H1 (cell line): ENCODE data around the gene KSR2. TPM values are rescaled to one million over a fixed set of nuclear protein-coding genes. Genes with fewer than 3 reads are reported as not detected.

Source experiments
- CTCF ChIA-PET: fragments of 300-600 bp; sonication (Branson Sonifier 250); formaldehyde crosslinking; loops from one replicate; lab custom pipeline; 2021; ENCODE audit not compliant: partially characterized antibody; lab: Charles Lee
- POLR2A ChIA-PET: fragments of 300-600 bp; sonication (Branson Sonifier 250); formaldehyde crosslinking; loops from one replicate; lab custom pipeline; 2021; ENCODE audit warnings: inconsistent platforms; ENCODE audit not compliant: partially characterized antibody; lab: Charles Lee
- DNase-seq, 2 experiments: peaks; one replicate each; pipeline versions ENCODE4 v3.0.0 to v3.0.0-alpha.2; 2010 to 2022; ENCODE audit warnings: low spot score in 2 of 2, low read depth in 1 of 2, mixed read lengths in 1 of 2
- FAIRE-seq: peaks from 2 replicates; lab custom pipeline; 2011; peaks lifted over from hg19 to GRCh38; lab: Jason Lieb, UNC
- H2AFZ ChIP-seq: 2 replicates; pipeline ENCODE4 v1.8.1; 2012; ENCODE audit warnings: low read length, inconsistent platforms
- H2AK5ac ChIP-seq: 2 replicates; pipeline ENCODE4 v1.6.1; 2013; ENCODE audit warnings: low read depth, low read length
- H2BK120ac ChIP-seq: replicated peaks from 2 replicates; pipeline ENCODE3; 2013; ENCODE audit warnings: low read depth, low read length, inconsistent platforms
- H2BK12ac ChIP-seq: 2 replicates; pipeline ENCODE4 v1.6.1; 2013; ENCODE audit warnings: low read depth, low read length
- H2BK15ac ChIP-seq: 2 replicates; pipeline ENCODE4 v1.6.1; 2013; ENCODE audit warnings: low read length
- H2BK20ac ChIP-seq: 2 replicates; pipeline ENCODE4 v1.6.1; 2013; ENCODE audit warnings: low read length
- H2BK5ac ChIP-seq: 2 replicates; pipeline ENCODE4 v1.6.1; 2013; ENCODE audit warnings: low read depth, low read length
- H3K14ac ChIP-seq: 2 replicates; pipeline ENCODE4 v1.6.1; 2013; ENCODE audit warnings: inconsistent platforms; ENCODE audit not compliant: insufficient read length
- H3K18ac ChIP-seq: 2 replicates; pipeline ENCODE4 v1.6.1; 2013; ENCODE audit warnings: low read length; ENCODE audit errors: extremely low read depth
- H3K23ac ChIP-seq: 2 replicates; pipeline ENCODE4 v1.6.1; 2013; ENCODE audit warnings: inconsistent platforms; ENCODE audit not compliant: insufficient read length
- H3K23me2 ChIP-seq: 2 replicates; pipeline ENCODE4 v1.6.1; 2013; ENCODE audit warnings: low read depth, low read length
- H3K27ac ChIP-seq: 2 replicates; pipeline ENCODE4 v1.6.1; 2011; ENCODE audit warnings: low read depth, low read length, inconsistent platforms
- H3K27me3 ChIP-seq, 4 experiments: replicated peaks in 1 of 4; 1 replicate in 1 of 4; 2 replicates in 3 of 4; pipeline versions ENCODE4 v1.6.1 to v1.8.1; 2011 to 2013; ENCODE audit warnings: low read length in 3 of 4, mild to moderate bottlenecking in 3 of 4, inconsistent platforms in 2 of 4, mixed read lengths in 2 of 4, moderate library complexity in 1 of 4; ENCODE audit not compliant: control insufficient read depth in 3 of 4, insufficient read depth in 3 of 4; ENCODE audit errors: extremely low read depth in 1 of 4
- H3K36me3 ChIP-seq, 4 experiments: 2 replicates each; pipeline versions ENCODE4 v1.6.1 to v1.8.1; 2011 to 2013; ENCODE audit warnings: mild to moderate bottlenecking in 4 of 4, low read length in 3 of 4, moderate library complexity in 2 of 4, control low read depth in 1 of 4, inconsistent platforms in 1 of 4; ENCODE audit not compliant: insufficient read depth in 4 of 4, control insufficient read depth in 2 of 4
- H3K4ac ChIP-seq: replicated peaks from 2 replicates; pipeline ENCODE3; 2013; ENCODE audit warnings: low read length, low read depth, mixed read lengths, inconsistent platforms; ENCODE audit not compliant: insufficient read length
- H3K4me1 ChIP-seq, 4 experiments: replicated peaks in 1 of 4; 1 replicate in 1 of 4; 2 replicates in 3 of 4; pipeline versions ENCODE4 v1.6.1 to v1.8.1; 2011 to 2013; ENCODE audit warnings: low read length in 3 of 4, inconsistent platforms in 2 of 4, mixed read lengths in 1 of 4; ENCODE audit not compliant: insufficient read depth in 4 of 4, control insufficient read depth in 3 of 4
- H3K4me2 ChIP-seq, 2 experiments: 2 replicates each; pipeline versions ENCODE4 v1.6.1 to v1.8.1; 2011 to 2013; ENCODE audit warnings: low read depth in 2 of 2, low read length in 2 of 2, control low read depth in 1 of 2, inconsistent platforms in 1 of 2, mild to moderate bottlenecking in 1 of 2; ENCODE audit not compliant: insufficient read depth in 1 of 2
- H3K4me3 ChIP-seq, 4 experiments: fragments of 200-600, 300-600 bp in 1 of 4; sonication (generic), shearing (Covaris generic), sonication (Bioruptor Twin) in 1 of 4; 2 replicates each; pipeline versions ENCODE4 v1.5.1 to v1.8.1; 2011 to 2016; ENCODE audit warnings: low read length in 4 of 4, low read depth in 3 of 4, control low read depth in 2 of 4, inconsistent platforms in 2 of 4, mild to moderate bottlenecking in 2 of 4, mixed read lengths in 1 of 4, moderate library complexity in 1 of 4; ENCODE audit not compliant: insufficient read depth in 2 of 4; ENCODE audit errors: extremely low read depth in 1 of 4
- H3K56ac ChIP-seq: replicated peaks from 2 replicates; pipeline ENCODE3; 2013; ENCODE audit warnings: low read depth, mild to moderate bottlenecking, mixed read lengths, low read length, inconsistent platforms; ENCODE audit not compliant: insufficient read length
- H3K79me1 ChIP-seq: 2 replicates; pipeline ENCODE4 v1.6.1; 2013; ENCODE audit warnings: low read depth, low read length, control low read depth
- H3K79me2 ChIP-seq, 2 experiments: 2 replicates each; pipeline versions ENCODE4 v1.6.1 to v1.8.1; 2012 to 2013; ENCODE audit warnings: low read length in 2 of 2, mild to moderate bottlenecking in 2 of 2, inconsistent platforms in 1 of 2; ENCODE audit not compliant: insufficient read depth in 2 of 2, control insufficient read depth in 1 of 2
- H3K9ac ChIP-seq, 4 experiments: replicated peaks in 1 of 4; 1 replicate in 1 of 4; 2 replicates in 3 of 4; pipeline versions ENCODE4 v1.6.1 to v1.8.1; 2011 to 2013; ENCODE audit warnings: low read depth in 3 of 4, low read length in 3 of 4, control low read depth in 2 of 4, mild to moderate bottlenecking in 2 of 4, moderate library complexity in 2 of 4, inconsistent platforms in 1 of 4; ENCODE audit errors: extremely low read depth in 1 of 4
- H3K9me3 ChIP-seq, 2 experiments: 2 replicates each; pipeline versions ENCODE4 v1.6.1 to v1.8.1; 2012 to 2013; ENCODE audit warnings: mild to moderate bottlenecking in 2 of 2, moderate library complexity in 2 of 2, control low read depth in 1 of 2, inconsistent platforms in 1 of 2, low read depth in 1 of 2, low read length in 1 of 2, mixed read lengths in 1 of 2; ENCODE audit not compliant: insufficient read depth in 2 of 2
- H4K20me1 ChIP-seq, 2 experiments: replicated peaks in 1 of 2; 2 replicates each; pipeline versions ENCODE3 to v1.8.1; 2011 to 2013; ENCODE audit warnings: inconsistent platforms in 2 of 2, low read length in 2 of 2, mild to moderate bottlenecking in 1 of 2; ENCODE audit not compliant: insufficient read depth in 2 of 2, control insufficient read depth in 1 of 2
- H4K5ac ChIP-seq: 2 replicates; pipeline ENCODE4 v1.6.1; 2013; ENCODE audit warnings: low read length, low read depth, mixed read lengths, inconsistent platforms; ENCODE audit not compliant: insufficient read length
- H4K8ac ChIP-seq: 2 replicates; pipeline ENCODE4 v1.8.0; 2013; ENCODE audit warnings: mild to moderate bottlenecking, moderate library complexity, low read length, inconsistent platforms; ENCODE audit not compliant: insufficient read depth; ENCODE audit errors: extremely low read depth
- H4K91ac ChIP-seq: replicated peaks from 2 replicates; pipeline ENCODE3; 2013; ENCODE audit warnings: low read length, mixed read lengths, inconsistent platforms; ENCODE audit not compliant: insufficient read length
- CBX8 ChIP-seq: fragments of 300-800, 300-1000 bp; sonication (generic); IDR thresholded peaks from 2 replicates; pipeline ENCODE4 v1.7.1; 2016; ENCODE audit warnings: low read depth, low read length, borderline replicate concordance
- CEBPB ChIP-seq: IDR thresholded peaks from 2 replicates; pipeline ENCODE4 v1.6.1; 2012; ENCODE audit warnings: low read depth, low read length
- EP300 ChIP-seq, 2 experiments: IDR thresholded peaks; 1 replicate in 1 of 2; 2 replicates in 1 of 2; pipeline ENCODE4 v1.6.1; 2011 to 2012; ENCODE audit warnings: low read depth in 2 of 2, low read length in 2 of 2, mild to moderate bottlenecking in 2 of 2, borderline replicate concordance in 1 of 2, inconsistent platforms in 1 of 2, moderate library complexity in 1 of 2
- HDAC6 ChIP-seq: IDR thresholded peaks from one replicate; pipeline ENCODE4 v1.7.1; 2012; ENCODE audit warnings: low read depth, mild to moderate bottlenecking, inconsistent platforms, low read length, moderate library complexity
- RBBP5 ChIP-seq: IDR thresholded peaks from 2 replicates; pipeline ENCODE4 v1.7.1; 2012; ENCODE audit warnings: low read depth, mild to moderate bottlenecking, inconsistent platforms, low read length, moderate library complexity, borderline replicate concordance
- SP4 ChIP-seq: IDR thresholded peaks from 2 replicates; pipeline ENCODE4 v1.6.1; 2012; ENCODE audit warnings: low read length, inconsistent platforms
- WGBS, 2 experiments: shearing (Covaris generic) in 1 of 2; methylation state at CpG; one replicate each; pipeline versions ENCODE4 v1.1.6 to v1.1.7; 2013 to 2015; ENCODE audit warnings: low lambda C conversion rate in 2 of 2, mixed read lengths in 2 of 2, inconsistent platforms in 1 of 2, low coverage in 1 of 2, missing lambda C conversion rate in 1 of 2; ENCODE audit not compliant: insufficient replicate concordance in 2 of 2, insufficient coverage in 1 of 2, insufficient read length in 1 of 2; ENCODE audit errors: extremely low coverage in 1 of 2, missing lambda C conversion rate in 1 of 2; 5-methylcytosine and 5-hydroxymethylcytosine counted together
- polyA plus RNA-seq, 7 experiments: library from polyadenylated mRNA; depleted of rRNA in 3 of 7; stranded (reverse) in 5 of 7; unstranded in 2 of 7; fragments of >200 nt in 5 of 7; fragments of 200-250 nt in 2 of 7; gene quantifications; 1 replicate in 5 of 7; 2 replicates in 1 of 7; 4 replicates in 1 of 7; pipeline versions ENCODE4 v1.2.1 to v1.2.3, GENCODE V29; 2011 to 2013; ENCODE audit warnings: missing spikeins in 2 of 7, mixed read lengths in 2 of 7
- total RNA-seq: library from RNA; stranded (reverse); fragmentation: NEBNext Ultra II Directional; extraction: Animal tissue kit (Norgen Biotek cat#: 25700); gene quantifications from 2 replicates; pipeline ENCODE4 v1.2.1, GENCODE V29; 2021
- TF ChIP-seq, protein P1 (sequence below), 3 experiments: IDR thresholded peaks; 1 replicate in 2 of 3; 2 replicates in 1 of 3; pipeline versions ENCODE4 v1.5.1 to v1.6.1; 2011; ENCODE audit warnings: low read length in 3 of 3, mild to moderate bottlenecking in 3 of 3, inconsistent platforms in 2 of 3, low read depth in 1 of 3, moderate library complexity in 1 of 3; ENCODE audit not compliant: insufficient read depth in 1 of 3; ENCODE audit errors: control extremely low read depth in 1 of 3

The KSR2 gene
- total and polyA plus RNA-seq, 2 of the 8 experiments (the other 6 are each of a cell fraction or from before 2014, with no cell fraction given): 0.74 to 2.2 TPM

DNA sequence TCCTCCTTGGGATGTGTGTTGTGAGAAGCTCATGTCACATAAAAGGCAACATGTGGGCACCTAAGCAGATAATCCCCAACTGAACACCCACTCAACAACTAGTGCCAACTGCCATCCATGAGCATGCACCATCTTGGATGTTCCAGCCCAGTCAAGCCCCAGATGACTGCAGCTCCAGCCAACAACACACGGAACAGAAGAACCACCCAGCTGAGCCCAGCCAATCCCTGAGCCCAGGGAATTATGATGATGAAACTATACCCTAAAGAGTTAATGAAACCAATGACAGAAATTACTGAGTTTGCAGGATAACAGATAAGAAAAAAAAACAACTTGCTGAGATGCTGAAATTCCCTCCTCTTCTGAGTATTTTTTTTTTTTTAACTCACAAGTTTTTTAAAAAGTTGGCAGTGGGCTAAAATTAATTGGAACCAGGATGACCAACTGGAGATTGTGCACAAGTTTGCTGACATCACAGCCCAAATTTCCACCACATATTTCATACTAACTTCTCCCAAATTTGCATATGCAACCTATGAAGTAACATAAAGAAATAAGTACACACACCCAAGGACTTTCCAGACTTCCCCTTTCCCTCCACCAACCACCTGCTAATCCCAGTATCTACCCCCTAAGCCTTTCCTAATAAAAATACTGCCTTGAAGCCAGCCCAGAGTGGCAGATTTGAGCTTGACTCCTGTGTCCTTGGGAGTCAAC lies 124.5 kb downstream of the KSR2 start:
- H3K27me3 ChIP-seq: no peaks in the 10 kb centered on the region

More for the DNA sequence above, 124.5 kb downstream of the KSR2 start:
- ChIA-PET POLR2A (no interaction called here), CTCF (interaction anchor here (0.7 to 8.4 kb wide), 7 partner anchors 9 to 619 kb away, joined by 3 to 68 read pairs (median 3); no protein-coding TSS in a partner anchor)
- Histone ChIP-seq H2BK120ac (no peak overlapping the region), H3K79me1 (no peaks in the 10 kb centered on the region), H3K23ac (no peak overlapping the region), H3K14ac (no peak overlapping the region), H3K36me3 (peaks cover 0 to 6% (median 1%) of the 10 kb centered on the region in 4 experiments; a peak in 1 of 8 replicates), H3K9me3 (peaks cover 10 to 12% of the 10 kb centered on the region in 2 experiments), H3K4me1 (peaks cover 0 to 16% (median 3%) of the 10 kb centered on the region in 4 experiments; a peak in 5 of 7 replicates), H2BK5ac (no peak overlapping the region), H3K23me2 (peaks cover 2% of the 10 kb centered on the region; the same call in 1 of the 2 replicates), H4K8ac (no peak overlapping the region), H2AFZ (no peak overlapping the region), H2AK5ac (no peak overlapping the region), H2BK20ac (no peak overlapping the region), H4K20me1 (no peaks in the 10 kb centered on the region), H3K56ac (no peak overlapping the region), H3K4me3 (no peak overlapping the region), H3K4ac (no peak overlapping the region), H2BK12ac (no peak overlapping the region), H2BK15ac (no peak overlapping the region), H4K91ac (no peak overlapping the region), H3K79me2 (no peaks in the 10 kb centered on the region), H3K9ac (no peak overlapping the region), H3K4me2 (no peak overlapping the region), H3K27ac (no peak overlapping the region), H3K18ac (no peak overlapping the region), H4K5ac (no peak overlapping the region)
- TF ChIP-seq EP300 (IDR thresholded peaks at IDR 0.05; ENCODE audit: borderline replicate concordance in 1 of 2, low read depth in 2 of 2, low read length in 2 of 2) (no peak), SP4 (no peak), RBBP5 (no peak), CEBPB (no peak), CBX8 (no peak), HDAC6 (no peak)
- TF ChIP-seq, protein P1, sequence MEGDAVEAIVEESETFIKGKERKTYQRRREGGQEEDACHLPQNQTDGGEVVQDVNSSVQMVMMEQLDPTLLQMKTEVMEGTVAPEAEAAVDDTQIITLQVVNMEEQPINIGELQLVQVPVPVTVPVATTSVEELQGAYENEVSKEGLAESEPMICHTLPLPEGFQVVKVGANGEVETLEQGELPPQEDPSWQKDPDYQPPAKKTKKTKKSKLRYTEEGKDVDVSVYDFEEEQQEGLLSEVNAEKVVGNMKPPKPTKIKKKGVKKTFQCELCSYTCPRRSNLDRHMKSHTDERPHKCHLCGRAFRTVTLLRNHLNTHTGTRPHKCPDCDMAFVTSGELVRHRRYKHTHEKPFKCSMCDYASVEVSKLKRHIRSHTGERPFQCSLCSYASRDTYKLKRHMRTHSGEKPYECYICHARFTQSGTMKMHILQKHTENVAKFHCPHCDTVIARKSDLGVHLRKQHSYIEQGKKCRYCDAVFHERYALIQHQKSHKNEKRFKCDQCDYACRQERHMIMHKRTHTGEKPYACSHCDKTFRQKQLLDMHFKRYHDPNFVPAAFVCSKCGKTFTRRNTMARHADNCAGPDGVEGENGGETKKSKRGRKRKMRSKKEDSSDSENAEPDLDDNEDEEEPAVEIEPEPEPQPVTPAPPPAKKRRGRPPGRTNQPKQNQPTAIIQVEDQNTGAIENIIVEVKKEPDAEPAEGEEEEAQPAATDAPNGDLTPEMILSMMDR (IDR thresholded peaks at IDR 0.05; ENCODE audit: control extremely low read depth in 1 of 3, insufficient read depth in 1 of 3, low read depth in 1 of 3, low read length in 3 of 3): no peak
- WGBS, 2 experiments: 90% methylated on average over 1 of the region's 1 CpG; no CpG with 5 or more reads in 1 of the 2 experiments
- DNase-seq: no peak
- no peak for FAIRE-seq
